HL-60 (cell line): Measurements from ENCODE around the gene DUSP28.

Source experiments
- POLR2AphosphoS5 ChIP-seq: IDR thresholded peaks from 2 replicates; pipeline ENCODE4 v1.6.1; 2012; ENCODE audit warnings: low read depth
- SPI1 ChIP-seq: IDR thresholded peaks from 2 replicates; pipeline ENCODE4 v1.6.1; 2012; ENCODE audit warnings: low read depth, mild to moderate bottlenecking, borderline replicate concordance
- TF ChIP-seq, protein P1 (sequence below): IDR thresholded peaks from one replicate; pipeline ENCODE4 v1.5.1; 2011; ENCODE audit warnings: low read length, control low read depth, inconsistent platforms; ENCODE audit not compliant: insufficient read depth

DNA sequence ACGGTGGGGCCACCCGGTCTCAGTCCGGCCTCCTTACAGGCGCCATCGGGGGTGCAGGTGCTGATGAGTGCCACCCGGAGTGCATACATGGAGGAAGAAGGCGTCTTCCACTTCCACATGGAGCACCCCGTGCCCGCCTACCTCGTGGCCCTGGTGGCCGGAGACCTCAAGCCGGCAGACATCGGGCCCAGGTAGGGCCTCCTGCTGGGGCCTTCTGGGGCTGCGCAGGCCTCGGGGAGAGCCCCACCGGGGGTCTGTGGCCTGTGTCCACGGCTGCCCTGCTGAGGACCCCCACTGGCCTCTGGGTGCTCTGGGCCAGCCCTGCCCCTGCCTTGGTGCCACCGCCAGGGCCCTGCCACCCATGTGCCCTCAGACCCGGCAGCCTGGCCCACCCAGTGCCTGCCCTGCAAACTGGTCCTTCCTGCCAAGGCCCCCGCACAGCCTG lies 12.9 kb downstream of the DUSP28 start:
- TF ChIP-seq POLR2AphosphoS5 (no peak), SPI1 (no peak)
- TF ChIP-seq, protein P1, sequence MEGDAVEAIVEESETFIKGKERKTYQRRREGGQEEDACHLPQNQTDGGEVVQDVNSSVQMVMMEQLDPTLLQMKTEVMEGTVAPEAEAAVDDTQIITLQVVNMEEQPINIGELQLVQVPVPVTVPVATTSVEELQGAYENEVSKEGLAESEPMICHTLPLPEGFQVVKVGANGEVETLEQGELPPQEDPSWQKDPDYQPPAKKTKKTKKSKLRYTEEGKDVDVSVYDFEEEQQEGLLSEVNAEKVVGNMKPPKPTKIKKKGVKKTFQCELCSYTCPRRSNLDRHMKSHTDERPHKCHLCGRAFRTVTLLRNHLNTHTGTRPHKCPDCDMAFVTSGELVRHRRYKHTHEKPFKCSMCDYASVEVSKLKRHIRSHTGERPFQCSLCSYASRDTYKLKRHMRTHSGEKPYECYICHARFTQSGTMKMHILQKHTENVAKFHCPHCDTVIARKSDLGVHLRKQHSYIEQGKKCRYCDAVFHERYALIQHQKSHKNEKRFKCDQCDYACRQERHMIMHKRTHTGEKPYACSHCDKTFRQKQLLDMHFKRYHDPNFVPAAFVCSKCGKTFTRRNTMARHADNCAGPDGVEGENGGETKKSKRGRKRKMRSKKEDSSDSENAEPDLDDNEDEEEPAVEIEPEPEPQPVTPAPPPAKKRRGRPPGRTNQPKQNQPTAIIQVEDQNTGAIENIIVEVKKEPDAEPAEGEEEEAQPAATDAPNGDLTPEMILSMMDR = no peak
